ENCODE results near the gene SUPT6H. TPM values are rescaled to one million over a fixed set of nuclear protein-coding genes. Genes with fewer than 3 reads are reported as not detected.

SUPT6H gene
- polyA plus RNA-seq, 1 of the 3 experiments (the other 2 are of a cell fraction): 26.9 TPM

GRCh38 chr17:28646039-28646754, 15.8 kb upstream of the SUPT6H start:
- peak overlapping the region; percentile 74; the same call in 1 of the 2 replicates for H2AFZ ChIP-seq (ENCODE audit: low read depth)

More at GRCh38 chr17:28646039-28646754, 15.8 kb upstream of the SUPT6H start:
- POLR2A ChIA-PET: interaction anchor here (0.9 to 1.6 kb wide), 2 partner anchors 15 to 64 kb away, joined by 3 to 7 read pairs; partner anchors contain the start of genes SDF2 and SUPT6H
- WGBS (ENCODE audit: low lambda C conversion rate): 84% methylated on average over 12 of the region's 12 CpGs
- Histone ChIP-seq H3K27me3 (ENCODE audit: insufficient read depth) (no peaks in the 10 kb centered on the region), H3K4me3 (ENCODE audit: low read depth in 2 of 2, low read length in 1 of 2) (peak overlapping the region in 1 of 2 experiments; percentile 67; a peak in 1 of 4 replicates), H3K9ac (peak overlapping the region; percentile 72; the same call in 1 of the 2 replicates), H3K4me2 (peak overlapping the region; percentile 97), H3K79me2 (ENCODE audit: insufficient read depth) (peaks cover 49% of the 10 kb centered on the region), H3K36me3 (replicated peaks in 1 of 2; ENCODE audit: control insufficient read depth in 1 of 2, insufficient read depth in 2 of 2, low read length in 1 of 2) (peaks cover 30 to 38% of the 10 kb centered on the region in 2 experiments), H3K9me3 (no peaks in the 10 kb centered on the region), H3K9me2 (no peaks in the 10 kb centered on the region), H4K20me1 (ENCODE audit: insufficient read depth) (peaks cover 9% of the 10 kb centered on the region), H3K27ac (ENCODE audit: low read depth in 2 of 2, low read length in 1 of 2) (peak overlapping the region; percentile 60 to 85), H3F3A (replicated peaks; ENCODE audit: insufficient read depth) (peaks cover 35% of the 10 kb centered on the region), H3K4me1 (ENCODE audit: control insufficient read depth in 1 of 2, insufficient read depth in 2 of 2, low read depth in 1 of 2, low read length in 1 of 2) (peaks cover 6 to 14% of the 10 kb centered on the region in 2 experiments; a peak in 3 of 4 replicates)
- TF ChIP-seq REST (IDR thresholded peaks at IDR 0.05; ENCODE audit: low read depth, low read length) (no peak), TCF12 (IDR thresholded peaks at IDR 0.05) (no peak), POLR2AphosphoS5 (IDR thresholded peaks at IDR 0.05; ENCODE audit: low read depth, low read length) (no peak), RXRA (IDR thresholded peaks at IDR 0.05; ENCODE audit: borderline replicate concordance, low read depth) (no peak), ELF1 (IDR thresholded peaks at IDR 0.05) (no peak), ZBTB33 (IDR thresholded peaks at IDR 0.05; ENCODE audit: borderline replicate concordance, low read depth) (no peak), SIN3A (IDR thresholded peaks at IDR 0.05; ENCODE audit: borderline replicate concordance, low read depth, low read length) (no peak), FOXM1 (IDR thresholded peaks at IDR 0.05; ENCODE audit: low read depth) (no peak), EZH2phosphoT487 (IDR thresholded peaks at IDR 0.05; ENCODE audit: borderline replicate concordance, low read depth) (no peak), NFIC (IDR thresholded peaks at IDR 0.05; ENCODE audit: borderline replicate concordance) (no peak), JUND (IDR thresholded peaks at IDR 0.05) (no peak), RAD21 (IDR thresholded peaks at IDR 0.05; ENCODE audit: low read length) (no peak), GABPA (IDR thresholded peaks at IDR 0.05; ENCODE audit: low read depth) (no peak), CTCF (IDR thresholded peaks at IDR 0.05) (no peak)
- CTCF ChIA-PET: interaction anchor here (0.5 to 4.1 kb wide), 17 partner anchors 10 to 409 kb away, joined by 3 to 50 read pairs (median 4); partner anchors contain the start of genes RPL23A, SDF2 and SUPT6H
- DNase-seq: no peak
